Panc1 (cell line): ENCODE data around the gene UBE2O.

Source experiments
- POLR2AphosphoS5 ChIP-seq: IDR thresholded peaks from 2 replicates; pipeline ENCODE4 v1.6.1; 2012; ENCODE audit warnings: mild to moderate bottlenecking, low read depth, low read length, moderate library complexity
- SIN3A ChIP-seq: IDR thresholded peaks from 2 replicates; pipeline ENCODE4 v1.6.1; 2012; ENCODE audit warnings: low read depth, mild to moderate bottlenecking, low read length, moderate library complexity, borderline replicate concordance; ENCODE audit not compliant: insufficient read depth
- TCF7L2 ChIP-seq: IDR thresholded peaks from 2 replicates; pipeline ENCODE4 v1.6.1; 2011; ENCODE audit warnings: mild to moderate bottlenecking, low read depth, low read length, inconsistent platforms
- TF ChIP-seq, protein P1 (sequence below): fragments of 450-650 bp; IDR thresholded peaks from 2 replicates; pipeline ENCODE4 v1.5.1; 2017; ENCODE audit warnings: mild to moderate bottlenecking
- TF ChIP-seq, protein P2 (sequence below), 2 experiments: IDR thresholded peaks; 2 replicates each; pipeline ENCODE4 v1.6.1; 2011 to 2012; ENCODE audit warnings: low read depth in 2 of 2, control low read depth in 1 of 2, low read length in 1 of 2, mild to moderate bottlenecking in 1 of 2, moderate library complexity in 1 of 2; ENCODE audit not compliant: insufficient read depth in 1 of 2

DNA sequence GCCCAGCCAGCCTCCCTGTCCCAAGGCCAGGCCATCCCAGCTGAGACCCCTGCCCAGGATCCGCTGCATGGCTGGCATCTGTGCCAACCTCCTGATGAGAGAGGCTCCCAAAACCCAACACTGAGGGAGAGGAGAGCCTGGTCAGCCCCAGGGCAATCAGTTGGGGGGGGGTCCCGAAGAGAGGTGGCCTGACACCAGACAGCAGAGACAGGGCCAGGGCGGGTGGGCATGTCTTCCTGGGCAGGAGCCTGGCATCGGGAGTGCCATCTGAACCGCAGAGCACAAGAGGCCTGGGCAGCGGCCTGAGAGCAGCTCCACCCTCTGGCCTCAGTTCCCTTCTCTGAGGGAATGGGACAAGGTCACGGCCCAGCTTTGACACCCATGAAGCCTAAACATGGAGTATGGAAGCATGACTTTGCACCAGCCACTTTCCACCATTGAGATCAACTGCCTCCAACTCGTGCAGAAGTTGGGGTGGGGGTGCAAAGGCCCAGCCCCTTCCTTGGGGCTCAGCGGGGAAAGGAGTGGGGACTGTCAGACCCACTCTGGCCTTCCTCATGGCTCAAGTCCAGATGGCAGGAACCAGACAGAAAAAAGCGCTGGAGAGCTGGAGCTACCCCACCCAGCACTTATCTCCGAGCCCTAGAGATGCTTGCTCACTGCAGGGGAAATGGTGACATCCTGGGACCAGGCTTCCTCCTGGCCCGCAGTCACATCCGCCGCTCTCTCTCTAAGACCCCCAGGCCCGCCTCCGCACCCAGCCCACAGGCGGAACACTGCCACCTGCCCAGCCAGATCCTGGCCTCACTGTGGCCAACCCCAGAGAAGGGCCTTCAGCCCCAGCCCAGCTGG lies 38.5 kb upstream of the UBE2O start:
- TF ChIP-seq, protein P1, sequence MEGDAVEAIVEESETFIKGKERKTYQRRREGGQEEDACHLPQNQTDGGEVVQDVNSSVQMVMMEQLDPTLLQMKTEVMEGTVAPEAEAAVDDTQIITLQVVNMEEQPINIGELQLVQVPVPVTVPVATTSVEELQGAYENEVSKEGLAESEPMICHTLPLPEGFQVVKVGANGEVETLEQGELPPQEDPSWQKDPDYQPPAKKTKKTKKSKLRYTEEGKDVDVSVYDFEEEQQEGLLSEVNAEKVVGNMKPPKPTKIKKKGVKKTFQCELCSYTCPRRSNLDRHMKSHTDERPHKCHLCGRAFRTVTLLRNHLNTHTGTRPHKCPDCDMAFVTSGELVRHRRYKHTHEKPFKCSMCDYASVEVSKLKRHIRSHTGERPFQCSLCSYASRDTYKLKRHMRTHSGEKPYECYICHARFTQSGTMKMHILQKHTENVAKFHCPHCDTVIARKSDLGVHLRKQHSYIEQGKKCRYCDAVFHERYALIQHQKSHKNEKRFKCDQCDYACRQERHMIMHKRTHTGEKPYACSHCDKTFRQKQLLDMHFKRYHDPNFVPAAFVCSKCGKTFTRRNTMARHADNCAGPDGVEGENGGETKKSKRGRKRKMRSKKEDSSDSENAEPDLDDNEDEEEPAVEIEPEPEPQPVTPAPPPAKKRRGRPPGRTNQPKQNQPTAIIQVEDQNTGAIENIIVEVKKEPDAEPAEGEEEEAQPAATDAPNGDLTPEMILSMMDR: no peak
- no peak for TF ChIP-seq SIN3A
- no peak for TF ChIP-seq POLR2AphosphoS5
- TF ChIP-seq TCF7L2: no peak
- TF ChIP-seq, protein P2, sequence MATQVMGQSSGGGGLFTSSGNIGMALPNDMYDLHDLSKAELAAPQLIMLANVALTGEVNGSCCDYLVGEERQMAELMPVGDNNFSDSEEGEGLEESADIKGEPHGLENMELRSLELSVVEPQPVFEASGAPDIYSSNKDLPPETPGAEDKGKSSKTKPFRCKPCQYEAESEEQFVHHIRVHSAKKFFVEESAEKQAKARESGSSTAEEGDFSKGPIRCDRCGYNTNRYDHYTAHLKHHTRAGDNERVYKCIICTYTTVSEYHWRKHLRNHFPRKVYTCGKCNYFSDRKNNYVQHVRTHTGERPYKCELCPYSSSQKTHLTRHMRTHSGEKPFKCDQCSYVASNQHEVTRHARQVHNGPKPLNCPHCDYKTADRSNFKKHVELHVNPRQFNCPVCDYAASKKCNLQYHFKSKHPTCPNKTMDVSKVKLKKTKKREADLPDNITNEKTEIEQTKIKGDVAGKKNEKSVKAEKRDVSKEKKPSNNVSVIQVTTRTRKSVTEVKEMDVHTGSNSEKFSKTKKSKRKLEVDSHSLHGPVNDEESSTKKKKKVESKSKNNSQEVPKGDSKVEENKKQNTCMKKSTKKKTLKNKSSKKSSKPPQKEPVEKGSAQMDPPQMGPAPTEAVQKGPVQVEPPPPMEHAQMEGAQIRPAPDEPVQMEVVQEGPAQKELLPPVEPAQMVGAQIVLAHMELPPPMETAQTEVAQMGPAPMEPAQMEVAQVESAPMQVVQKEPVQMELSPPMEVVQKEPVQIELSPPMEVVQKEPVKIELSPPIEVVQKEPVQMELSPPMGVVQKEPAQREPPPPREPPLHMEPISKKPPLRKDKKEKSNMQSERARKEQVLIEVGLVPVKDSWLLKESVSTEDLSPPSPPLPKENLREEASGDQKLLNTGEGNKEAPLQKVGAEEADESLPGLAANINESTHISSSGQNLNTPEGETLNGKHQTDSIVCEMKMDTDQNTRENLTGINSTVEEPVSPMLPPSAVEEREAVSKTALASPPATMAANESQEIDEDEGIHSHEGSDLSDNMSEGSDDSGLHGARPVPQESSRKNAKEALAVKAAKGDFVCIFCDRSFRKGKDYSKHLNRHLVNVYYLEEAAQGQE (IDR thresholded peaks at IDR 0.05; ENCODE audit: insufficient read depth in 1 of 2, low read depth in 2 of 2, low read length in 1 of 2): no peak
